NB4 (cell line): Measurements from ENCODE around the gene GPSM1.

Experiments used
- MYC ChIP-seq: IDR thresholded peaks from 2 replicates; pipeline ENCODE4 v1.6.1; 2011; ENCODE audit warnings: low read depth, low read length
- POLR2A ChIP-seq: IDR thresholded peaks from 2 replicates; pipeline ENCODE4 v1.6.1; 2011; ENCODE audit warnings: mild to moderate bottlenecking; ENCODE audit not compliant: insufficient read length; ENCODE audit errors: extremely low read depth
- TF ChIP-seq, protein P1 (sequence below): IDR thresholded peaks from one replicate; pipeline ENCODE4 v1.5.1; 2012; ENCODE audit warnings: low read depth, low read length

DNA sequence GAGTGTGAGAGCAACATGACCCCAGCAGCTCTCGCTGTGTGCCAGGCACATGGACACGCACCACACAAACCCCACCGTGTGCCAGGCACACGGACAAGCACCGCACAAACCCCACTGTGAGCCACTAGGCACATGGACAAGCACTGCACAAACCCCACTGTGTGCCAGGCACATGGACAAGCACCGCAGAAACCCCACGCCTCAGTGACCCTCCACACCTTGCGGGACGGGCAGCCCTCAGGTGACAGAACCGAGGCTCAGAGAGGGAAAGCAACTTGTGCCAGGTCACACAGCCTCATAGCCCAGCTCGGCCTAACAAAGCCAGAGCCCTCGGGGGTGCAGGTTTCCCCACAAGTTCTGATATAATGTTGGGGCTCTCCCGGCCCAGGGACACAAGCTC, 2.0 kb upstream of the GPSM1 start:
- TF ChIP-seq, protein P1, sequence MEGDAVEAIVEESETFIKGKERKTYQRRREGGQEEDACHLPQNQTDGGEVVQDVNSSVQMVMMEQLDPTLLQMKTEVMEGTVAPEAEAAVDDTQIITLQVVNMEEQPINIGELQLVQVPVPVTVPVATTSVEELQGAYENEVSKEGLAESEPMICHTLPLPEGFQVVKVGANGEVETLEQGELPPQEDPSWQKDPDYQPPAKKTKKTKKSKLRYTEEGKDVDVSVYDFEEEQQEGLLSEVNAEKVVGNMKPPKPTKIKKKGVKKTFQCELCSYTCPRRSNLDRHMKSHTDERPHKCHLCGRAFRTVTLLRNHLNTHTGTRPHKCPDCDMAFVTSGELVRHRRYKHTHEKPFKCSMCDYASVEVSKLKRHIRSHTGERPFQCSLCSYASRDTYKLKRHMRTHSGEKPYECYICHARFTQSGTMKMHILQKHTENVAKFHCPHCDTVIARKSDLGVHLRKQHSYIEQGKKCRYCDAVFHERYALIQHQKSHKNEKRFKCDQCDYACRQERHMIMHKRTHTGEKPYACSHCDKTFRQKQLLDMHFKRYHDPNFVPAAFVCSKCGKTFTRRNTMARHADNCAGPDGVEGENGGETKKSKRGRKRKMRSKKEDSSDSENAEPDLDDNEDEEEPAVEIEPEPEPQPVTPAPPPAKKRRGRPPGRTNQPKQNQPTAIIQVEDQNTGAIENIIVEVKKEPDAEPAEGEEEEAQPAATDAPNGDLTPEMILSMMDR: no peak
- TF ChIP-seq POLR2A (no peak), MYC (no peak)
